Peyer's patch (tissue), 4 donors: ENCODE results near the gene GAS7. TPM values are rescaled to one million over a fixed set of nuclear protein-coding genes. Genes with fewer than 3 reads are reported as not detected.

Source experiments
- DNase-seq, 3 donors: peaks; one replicate each; pipeline ENCODE4 v3.0.0-alpha.2; 2017 to 2019
- H3K27ac ChIP-seq, 4 donors: fragments of 200-600 bp; sonication (generic); one replicate each; pipeline ENCODE4 v1.5.1; 2016 to 2019
- H3K27me3 ChIP-seq, 2 donors: fragments of 200-600 bp; sonication (generic); one replicate each; pipeline ENCODE4 v1.5.1; 2019
- H3K36me3 ChIP-seq, 3 donors: fragments of 200-600 bp; sonication (generic); one replicate each; pipeline ENCODE4 v1.5.1; 2016 to 2019
- H3K4me1 ChIP-seq, 4 donors: fragments of 200-600 bp; sonication (generic); one replicate each; pipeline ENCODE4 v1.5.1; 2016 to 2019
- H3K4me3 ChIP-seq, 4 donors: fragments of 200-600 bp; sonication (generic); 1 replicate in 3 of 4; 2 replicates in 1 of 4; pipeline ENCODE4 v1.5.1; 2016 to 2019; ENCODE audit warnings: mild to moderate bottlenecking in 1 of 4
- H3K9me3 ChIP-seq, 4 donors: fragments of 200-600 bp; sonication (generic); one replicate each; pipeline ENCODE4 v1.5.1; 2016 to 2019; ENCODE audit warnings: mild to moderate bottlenecking in 1 of 4
- CTCF ChIP-seq, 6 experiments: fragments of 450-650 bp in 4 of 6; fragments of 200-600 bp in 2 of 6; sonication (generic) in 1 of 6; IDR thresholded peaks; one replicate each; pipeline ENCODE4 v1.5.1; 2017 to 2019; ENCODE audit warnings: antibody characterized with exemption in 6 of 6, mild to moderate bottlenecking in 3 of 6, moderate library complexity in 1 of 6
- POLR2A ChIP-seq, 2 donors: fragments of 450-650 bp; IDR thresholded peaks; one replicate each; pipeline ENCODE4 v1.5.1; 2017; ENCODE audit warnings: antibody characterized with exemption in 2 of 2, mild to moderate bottlenecking in 2 of 2, moderate library complexity in 2 of 2
- total RNA-seq, 4 donors: library from RNA; depleted of rRNA; stranded (reverse); fragments of >200 nt; gene quantifications; one replicate each; pipeline ENCODE4 v1.1.0, GENCODE V29; 2016

Gene GAS7
- total RNA-seq, 4 donors from 2014 or later, result 6.8 to 104 (median 27.6) TPM

- no peaks in the 10 kb centered on the region for H3K36me3 ChIP-seq
- no peaks in the 10 kb centered on the region for H3K4me1 ChIP-seq
- DNase-seq, result no peak
- H3K9me3 ChIP-seq, result no peaks in the 10 kb centered on the region
- no peak overlapping the region for H3K4me3 ChIP-seq
- no peak for TF ChIP-seq CTCF (IDR thresholded peaks at IDR 0.05)
- TF ChIP-seq POLR2A (IDR thresholded peaks at IDR 0.05), result no peak
- peak overlapping the region in 1 of 4 donors; percentile 5 for H3K27ac ChIP-seq
- no peaks in the 10 kb centered on the region for H3K27me3 ChIP-seq
Observed at GRCh38 chr17:9898812-9899211, 299.6 kb downstream of the GAS7 start.

- Histone ChIP-seq H3K36me3 (no peaks in the 10 kb centered on the region), H3K9me3 (no peaks in the 10 kb centered on the region), H3K27ac (no peak overlapping the region), H3K4me1 (no peaks in the 10 kb centered on the region), H3K27me3 (no peaks in the 10 kb centered on the region), H3K4me3 (no peak overlapping the region)
- no peak for DNase-seq
- no peak for TF ChIP-seq CTCF (IDR thresholded peaks at IDR 0.05)
- no peak for TF ChIP-seq POLR2A (IDR thresholded peaks at IDR 0.05)
Observed at GRCh38 chr17:9897372-9897968, 300.9 kb downstream of the GAS7 start.

GRCh38 chr17:9895923-9896322, 302.5 kb downstream of the GAS7 start:
- Histone ChIP-seq H3K9me3 (no peaks in the 10 kb centered on the region), H3K27ac (no peak overlapping the region), H3K36me3 (no peaks in the 10 kb centered on the region), H3K4me1 (no peaks in the 10 kb centered on the region), H3K27me3 (no peaks in the 10 kb centered on the region), H3K4me3 (no peak overlapping the region)
- no peak for DNase-seq
- TF ChIP-seq POLR2A (IDR thresholded peaks at IDR 0.05) (no peak), CTCF (IDR thresholded peaks at IDR 0.05) (no peak)

GRCh38 chr17:9894231-9894630, 304.2 kb downstream of the GAS7 start:
- Histone ChIP-seq H3K9me3 (no peaks in the 10 kb centered on the region), H3K4me3 (no peak overlapping the region), H3K4me1 (no peaks in the 10 kb centered on the region), H3K27me3 (no peaks in the 10 kb centered on the region), H3K36me3 (no peaks in the 10 kb centered on the region), H3K27ac (no peak overlapping the region)
- peak in 1 of 3 donors; percentile 8 for DNase-seq
- no peak for TF ChIP-seq POLR2A (IDR thresholded peaks at IDR 0.05)
- TF ChIP-seq CTCF (IDR thresholded peaks at IDR 0.05), result no peak

GRCh38 chr17:9893411-9894012, 304.9 kb downstream of the GAS7 start:
- H3K9me3 ChIP-seq, result no peaks in the 10 kb centered on the region
- no peaks in the 10 kb centered on the region for H3K27me3 ChIP-seq
- TF ChIP-seq CTCF (IDR thresholded peaks at IDR 0.05) (no peak), POLR2A (IDR thresholded peaks at IDR 0.05) (no peak)
- H3K4me1 ChIP-seq, result no peaks in the 10 kb centered on the region
- no peak overlapping the region for H3K4me3 ChIP-seq
- no peaks in the 10 kb centered on the region for H3K36me3 ChIP-seq
- no peak overlapping the region for H3K27ac ChIP-seq
- no peak for DNase-seq
